Mesodermal cell (in vitro differentiated cells): ENCODE data around the gene TCTA.

Experiments
- H3K27ac ChIP-seq: 2 replicates; pipeline ENCODE4 v1.7.0; 2013; ENCODE audit warnings: mild to moderate bottlenecking, low read depth, low read length, moderate library complexity; ENCODE audit not compliant: severe bottlenecking
- H3K36me3 ChIP-seq: 2 replicates; pipeline ENCODE4 v1.7.1; 2013; ENCODE audit warnings: mild to moderate bottlenecking, low read length, moderate library complexity; ENCODE audit not compliant: control insufficient read depth, insufficient read depth
- H3K4me1 ChIP-seq: one replicate; pipeline ENCODE4 v1.7.1; 2013; ENCODE audit warnings: mild to moderate bottlenecking, low read length; ENCODE audit not compliant: insufficient read depth, control insufficient read depth, poor library complexity, severe bottlenecking
- H3K4me3 ChIP-seq: 2 replicates; pipeline ENCODE4 v1.7.0; 2013; ENCODE audit warnings: low read length, control low read depth, mild to moderate bottlenecking; ENCODE audit not compliant: insufficient read depth, poor library complexity, severe bottlenecking; ENCODE audit errors: extremely low read depth
- H3K9me3 ChIP-seq: 2 replicates; pipeline ENCODE4 v1.7.1; 2013; ENCODE audit warnings: mild to moderate bottlenecking, low read length, moderate library complexity; ENCODE audit not compliant: control insufficient read depth
- WGBS, 2 experiments: methylation state at CpG; one replicate each; pipeline ENCODE4 v1.1.5; 2013; ENCODE audit warnings: missing lambda C conversion rate in 2 of 2; ENCODE audit not compliant: insufficient coverage in 2 of 2; 5-methylcytosine and 5-hydroxymethylcytosine counted together

TCTA gene

GRCh38 chr3:49460188-49460890 lies 48.1 kb downstream of the TCTA start:
- 93 to 100% methylated on average over 2 of the region's 2 CpGs for WGBS, 2 experiments

GRCh38 chr3:49460956-49461355 lies 48.7 kb downstream of the TCTA start:
- Histone ChIP-seq H3K9me3 (no peaks in the 10 kb centered on the region), H3K4me1 (peaks cover 56% of the 10 kb centered on the region), H3K36me3 (no peaks in the 10 kb centered on the region), H3K27ac (peak overlapping the region; percentile 91), H3K4me3 (no peak overlapping the region)
- 78 to 89% methylated on average over 4 of the region's 4 CpGs for WGBS, 2 experiments

More at GRCh38 chr3:49460188-49460890, 48.1 kb downstream of the TCTA start:
- no peaks in the 10 kb centered on the region for H3K36me3 ChIP-seq
- H3K27ac ChIP-seq = peak overlapping the region; percentile 91
- no peak overlapping the region for H3K4me3 ChIP-seq
- peaks cover 53% of the 10 kb centered on the region for H3K4me1 ChIP-seq
- H3K9me3 ChIP-seq = no peaks in the 10 kb centered on the region

- H3K27ac ChIP-seq = peak overlapping the region; percentile 91
- 0% methylated on average over 1 of the region's 1 CpG for WGBS, 2 experiments
Observed at GRCh38 chr3:49461443-49462171, 49.4 kb downstream of the TCTA start.

GRCh38 chr3:49462222-49462621 lies 50.0 kb downstream of the TCTA start:
- Histone ChIP-seq H3K27ac (peak overlapping the region; percentile 91), H3K4me3 (no peak overlapping the region), H3K4me1 (peaks cover 64% of the 10 kb centered on the region), H3K9me3 (no peaks in the 10 kb centered on the region), H3K36me3 (no peaks in the 10 kb centered on the region)
- 56 to 62% methylated on average over 1 to 2 of the region's 3 CpGs for WGBS, 2 experiments

More at GRCh38 chr3:49461443-49462171, 49.4 kb downstream of the TCTA start:
- no peaks in the 10 kb centered on the region for H3K36me3 ChIP-seq
- peaks cover 61% of the 10 kb centered on the region for H3K4me1 ChIP-seq
- no peaks in the 10 kb centered on the region for H3K9me3 ChIP-seq
- no peak overlapping the region for H3K4me3 ChIP-seq

GRCh38 chr3:49465270-49466034 lies 53.2 kb downstream of the TCTA start:
- H3K4me3 ChIP-seq = no peak overlapping the region
- H3K27ac ChIP-seq = peak overlapping the region; percentile 86
- H3K9me3 ChIP-seq = no peaks in the 10 kb centered on the region
- WGBS, 2 experiments = 69 to 89% methylated on average over 7 to 8 of the region's 18 CpGs
- no peaks in the 10 kb centered on the region for H3K36me3 ChIP-seq
- peaks cover 55% of the 10 kb centered on the region for H3K4me1 ChIP-seq
